Ovary (tissue), 3 donors: ENCODE data around the gene ZDHHC17.

Experiments used
- EP300 ChIP-seq: sonication (generic); formaldehyde crosslinking; IDR thresholded peaks from one replicate; pipeline ENCODE4 v1.6.1; 2017; ENCODE audit warnings: antibody characterized with exemption
- POLR2A ChIP-seq: fragments of 450-650 bp; IDR thresholded peaks from one replicate; pipeline ENCODE4 v1.6.1; 2017; ENCODE audit warnings: antibody characterized with exemption, mild to moderate bottlenecking, moderate library complexity
- TF ChIP-seq, protein P1 (sequence below), 3 donors: fragments of 450-650 bp in 2 of 3; fragments of 200-600 bp in 1 of 3; IDR thresholded peaks; one replicate each; pipeline versions ENCODE4 v1.5.1 to v1.8.0; 2016 to 2022; ENCODE audit warnings: antibody characterized with exemption in 3 of 3, mild to moderate bottlenecking in 1 of 3
- donor health status: DM: no; HTN: no; CAD: no.

DNA sequence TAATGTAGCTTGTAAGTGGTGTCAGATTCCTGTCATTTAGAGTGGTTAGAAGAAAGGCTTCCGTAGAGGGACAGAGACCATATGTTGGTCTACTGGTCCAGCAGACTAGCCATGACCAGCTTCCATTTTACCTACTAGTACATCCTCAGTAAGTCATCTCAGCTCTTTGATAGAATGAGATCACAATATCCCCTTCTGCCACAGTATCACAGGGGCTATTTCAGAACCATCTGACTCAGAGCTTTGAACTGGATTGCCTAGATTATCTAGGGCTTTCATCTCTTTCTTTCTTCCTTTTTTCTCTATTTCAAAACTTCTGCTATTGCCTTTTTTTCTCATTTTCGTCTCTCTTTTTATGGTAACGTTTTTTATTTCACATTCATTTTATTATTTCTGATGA is 4.7 kb downstream of the ZDHHC17 start:
- TF ChIP-seq POLR2A (no peak), EP300 (no peak)
- TF ChIP-seq, protein P1, sequence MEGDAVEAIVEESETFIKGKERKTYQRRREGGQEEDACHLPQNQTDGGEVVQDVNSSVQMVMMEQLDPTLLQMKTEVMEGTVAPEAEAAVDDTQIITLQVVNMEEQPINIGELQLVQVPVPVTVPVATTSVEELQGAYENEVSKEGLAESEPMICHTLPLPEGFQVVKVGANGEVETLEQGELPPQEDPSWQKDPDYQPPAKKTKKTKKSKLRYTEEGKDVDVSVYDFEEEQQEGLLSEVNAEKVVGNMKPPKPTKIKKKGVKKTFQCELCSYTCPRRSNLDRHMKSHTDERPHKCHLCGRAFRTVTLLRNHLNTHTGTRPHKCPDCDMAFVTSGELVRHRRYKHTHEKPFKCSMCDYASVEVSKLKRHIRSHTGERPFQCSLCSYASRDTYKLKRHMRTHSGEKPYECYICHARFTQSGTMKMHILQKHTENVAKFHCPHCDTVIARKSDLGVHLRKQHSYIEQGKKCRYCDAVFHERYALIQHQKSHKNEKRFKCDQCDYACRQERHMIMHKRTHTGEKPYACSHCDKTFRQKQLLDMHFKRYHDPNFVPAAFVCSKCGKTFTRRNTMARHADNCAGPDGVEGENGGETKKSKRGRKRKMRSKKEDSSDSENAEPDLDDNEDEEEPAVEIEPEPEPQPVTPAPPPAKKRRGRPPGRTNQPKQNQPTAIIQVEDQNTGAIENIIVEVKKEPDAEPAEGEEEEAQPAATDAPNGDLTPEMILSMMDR (IDR thresholded peaks at IDR 0.05): no peak
